Neuron (in vitro differentiated cells): ENCODE data around the gene NHS.
"Not testable (repeated sequence)": the region's sequence is repeated elsewhere in the genome, so short reads cannot be mapped to it uniquely, and the experiment has no call there.

Source experiments
- H2AFZ ChIP-seq: one replicate; pipeline ENCODE4 v1.6.1; 2013; ENCODE audit warnings: low read depth, mild to moderate bottlenecking, inconsistent platforms, low read length, moderate library complexity
- H3K27me3 ChIP-seq: one replicate; pipeline ENCODE4 v1.6.1; 2013; ENCODE audit warnings: low read length; ENCODE audit not compliant: insufficient read depth
- H3K36me3 ChIP-seq: one replicate; pipeline ENCODE4 v1.6.1; 2013; ENCODE audit warnings: low read length; ENCODE audit not compliant: insufficient read depth
- H3K4me1 ChIP-seq: one replicate; pipeline ENCODE4 v1.6.1; 2013; ENCODE audit warnings: low read length; ENCODE audit not compliant: insufficient read depth
- H3K4me3 ChIP-seq: 2 replicates; pipeline ENCODE4 v1.5.1; 2013; ENCODE audit warnings: mild to moderate bottlenecking, low read length, moderate library complexity
- H3K9me3 ChIP-seq: one replicate; pipeline ENCODE4 v1.6.1; 2013; ENCODE audit warnings: low read length

Gene NHS

DNA sequence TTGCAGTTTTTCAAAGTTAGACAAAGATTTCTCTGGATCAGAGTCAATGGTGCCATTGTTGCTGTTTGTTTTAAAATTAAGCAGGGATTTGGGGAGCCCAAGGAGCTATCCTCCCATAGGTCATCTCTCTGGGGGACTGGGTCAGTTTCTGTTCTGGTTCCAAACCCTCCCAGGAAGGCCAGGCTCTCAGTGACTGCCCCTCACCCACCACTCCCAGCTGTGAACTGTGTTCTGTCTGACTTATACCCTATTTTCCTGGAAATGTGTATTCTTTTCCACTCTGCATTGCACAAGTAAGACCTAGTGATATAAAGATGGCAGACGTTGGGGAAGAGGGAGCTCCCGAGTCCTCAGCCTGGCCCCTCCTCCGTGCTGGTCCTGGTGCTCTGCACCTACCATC lies 65.8 kb downstream of the NHS start:
- no peak overlapping the region for H3K4me3 ChIP-seq
- no peaks in the 10 kb centered on the region for H3K9me3 ChIP-seq
- H3K36me3 ChIP-seq, result no peaks in the 10 kb centered on the region
- H3K4me1 ChIP-seq, result peaks cover 4% of the 10 kb centered on the region
- no peak overlapping the region for H2AFZ ChIP-seq
- no peaks in the 10 kb centered on the region for H3K27me3 ChIP-seq

DNA sequence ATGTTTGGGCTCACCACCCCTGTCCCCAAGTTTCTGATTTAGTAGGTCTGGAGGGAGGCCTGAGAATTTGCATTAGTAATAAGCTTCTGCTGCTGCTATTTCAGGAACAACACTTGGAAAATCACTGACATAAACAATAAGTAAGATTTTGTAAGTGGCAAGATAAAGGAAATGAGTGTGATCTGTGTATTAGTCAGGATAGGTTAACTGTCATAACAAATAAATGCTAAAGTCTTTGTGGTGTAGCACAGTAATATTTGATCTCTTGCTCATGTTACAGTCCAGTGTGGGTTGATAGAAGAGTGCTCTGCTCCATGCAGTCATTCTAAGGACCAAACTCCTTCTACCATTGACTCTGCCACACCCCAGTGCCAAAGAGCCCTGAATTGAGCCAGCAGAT lies 67.0 kb downstream of the NHS start:
- Histone ChIP-seq H3K4me1 (no peaks in the 10 kb centered on the region), H3K27me3 (no peaks in the 10 kb centered on the region), H3K4me3 (no peak overlapping the region), H3K36me3 (no peaks in the 10 kb centered on the region), H3K9me3 (no peaks in the 10 kb centered on the region), H2AFZ (no peak overlapping the region)

DNA sequence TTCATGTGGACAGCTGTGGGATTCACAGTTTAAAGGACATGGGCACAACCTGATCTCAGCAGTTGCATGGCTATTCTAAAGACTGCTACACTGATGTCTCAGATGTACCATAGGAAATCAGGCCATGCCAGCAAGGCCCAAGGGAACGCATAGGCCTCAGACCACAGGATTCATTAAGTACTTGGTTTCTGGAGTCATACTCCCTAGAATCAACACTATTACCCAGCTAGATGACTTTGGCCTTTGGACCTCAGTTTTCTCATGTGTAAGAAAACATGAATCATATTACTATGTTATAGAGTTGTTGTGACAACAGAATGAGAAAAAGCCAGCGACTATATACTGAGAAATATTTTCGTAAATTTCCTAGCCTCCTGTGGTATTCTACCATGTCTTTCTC lies 67.9 kb downstream of the NHS start:
- H3K9me3 ChIP-seq, result no peaks in the 10 kb centered on the region
- no peaks in the 10 kb centered on the region for H3K27me3 ChIP-seq
- no peaks in the 10 kb centered on the region for H3K4me1 ChIP-seq
- H3K36me3 ChIP-seq, result no peaks in the 10 kb centered on the region
- no peak overlapping the region for H2AFZ ChIP-seq
- H3K4me3 ChIP-seq, result no peak overlapping the region

DNA sequence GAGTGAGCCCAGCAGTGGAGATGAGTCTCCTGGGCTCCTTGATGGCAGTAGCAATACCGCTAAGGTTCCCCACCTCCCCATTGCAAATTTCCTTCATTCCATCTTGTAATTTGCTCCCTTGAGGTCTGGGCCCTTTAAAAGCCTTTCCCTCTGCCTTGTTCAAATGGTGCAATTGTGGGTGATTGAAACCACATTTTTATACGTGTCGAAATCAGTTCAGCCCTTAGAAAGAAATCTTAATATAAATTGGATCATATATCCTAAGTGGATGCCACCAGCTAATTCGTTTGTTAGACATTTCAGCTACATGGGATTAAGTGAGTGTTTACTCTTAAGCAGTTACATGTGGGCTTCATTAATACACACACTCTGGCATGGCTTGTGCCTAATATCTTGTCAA lies 68.6 kb downstream of the NHS start:
- Histone ChIP-seq H3K4me1 (no peaks in the 10 kb centered on the region), H3K27me3 (no peaks in the 10 kb centered on the region), H3K9me3 (no peaks in the 10 kb centered on the region), H3K36me3 (no peaks in the 10 kb centered on the region), H3K4me3 (no peak overlapping the region), H2AFZ (no peak overlapping the region)

DNA sequence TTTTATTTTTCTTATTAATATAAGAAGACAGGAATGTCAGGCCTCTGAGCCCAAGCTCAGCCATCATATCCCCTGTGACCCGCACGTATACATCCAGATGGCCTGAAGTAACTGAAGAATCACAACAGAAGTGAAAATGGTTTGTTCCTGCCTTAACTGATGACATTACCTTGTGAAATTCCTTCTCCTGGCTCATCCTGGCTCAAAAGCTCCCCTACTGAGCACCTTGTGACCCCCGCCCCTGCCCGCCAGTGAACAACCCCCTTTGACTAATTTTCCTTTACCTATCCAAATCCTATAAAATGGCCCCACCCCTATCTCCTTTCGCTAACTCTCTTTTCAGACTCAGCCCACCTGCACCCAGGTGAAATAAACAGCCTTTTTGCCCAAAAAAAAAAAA lies 71.3 kb downstream of the NHS start:
- not testable (repeated sequence) for H3K9me3 ChIP-seq, H3K4me1 ChIP-seq, H3K4me3 ChIP-seq, H2AFZ ChIP-seq, H3K36me3 ChIP-seq, H3K27me3 ChIP-seq

DNA sequence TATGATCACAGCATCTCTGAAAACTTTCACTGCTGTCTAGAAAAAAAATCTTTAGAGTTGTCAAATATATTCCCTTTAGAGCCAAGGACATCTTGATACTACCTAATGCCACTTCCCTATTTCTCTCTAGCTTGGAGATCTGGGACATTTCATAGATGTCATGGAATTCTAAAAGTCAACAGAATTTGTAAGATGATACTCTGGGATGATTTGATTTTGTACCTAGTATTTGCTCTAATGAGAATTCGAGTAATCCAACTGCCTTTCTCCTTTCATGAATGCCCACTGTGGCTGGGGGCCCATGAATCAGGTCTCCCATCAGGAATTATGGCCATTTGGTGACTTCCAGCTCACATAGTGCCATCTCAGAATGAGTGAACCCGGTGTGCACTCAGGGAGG lies 73.2 kb downstream of the NHS start:
- Histone ChIP-seq H3K36me3 (no peaks in the 10 kb centered on the region), H3K4me1 (no peaks in the 10 kb centered on the region), H3K27me3 (no peaks in the 10 kb centered on the region), H2AFZ (no peak overlapping the region), H3K4me3 (no peak overlapping the region), H3K9me3 (no peaks in the 10 kb centered on the region)

DNA sequence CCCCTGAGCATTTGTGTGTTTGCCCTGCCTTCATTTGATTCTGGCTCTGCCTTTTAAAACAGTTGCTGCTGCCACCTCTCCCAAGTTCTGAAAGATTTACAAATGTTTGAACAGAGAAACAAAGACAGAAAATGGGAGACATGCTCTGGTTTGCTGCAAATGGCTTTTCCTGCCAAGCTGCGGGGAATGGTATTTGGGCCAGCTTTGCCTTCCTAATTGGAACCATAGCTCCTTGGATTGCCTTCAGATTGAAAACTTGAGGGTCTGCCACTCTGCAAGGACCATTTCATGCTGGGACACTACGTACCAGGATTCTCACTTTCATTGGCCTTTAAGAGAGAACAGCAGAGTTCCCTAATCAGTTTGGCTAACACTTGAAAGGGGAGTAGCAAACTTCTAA lies 74.9 kb downstream of the NHS start:
- Histone ChIP-seq H3K9me3 (no peaks in the 10 kb centered on the region), H3K4me1 (no peaks in the 10 kb centered on the region), H3K27me3 (no peaks in the 10 kb centered on the region), H2AFZ (no peak overlapping the region), H3K4me3 (no peak overlapping the region), H3K36me3 (no peaks in the 10 kb centered on the region)

DNA sequence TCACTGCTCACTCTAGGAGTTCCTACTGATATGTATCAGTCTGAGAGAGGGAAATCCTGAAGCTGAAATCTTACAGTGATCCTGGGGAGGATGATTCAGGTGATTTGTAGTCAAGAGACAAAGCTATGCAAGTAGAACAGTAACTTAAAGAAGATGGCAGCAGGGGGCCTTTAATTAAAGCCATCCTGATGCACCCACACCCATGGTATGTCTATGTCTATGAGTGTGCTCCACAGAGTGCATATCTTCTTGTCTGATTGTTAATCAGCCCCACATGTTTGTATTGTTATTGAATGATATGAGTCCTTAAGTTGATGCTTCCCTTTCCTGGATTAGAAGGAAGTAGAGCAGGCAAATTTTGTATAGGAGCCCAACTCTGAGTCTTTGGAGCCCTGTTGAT lies 78.8 kb downstream of the NHS start:
- Histone ChIP-seq H3K36me3 (no peaks in the 10 kb centered on the region), H3K9me3 (no peaks in the 10 kb centered on the region), H3K4me1 (no peaks in the 10 kb centered on the region), H3K4me3 (no peak overlapping the region), H3K27me3 (no peaks in the 10 kb centered on the region), H2AFZ (no peak overlapping the region)

DNA sequence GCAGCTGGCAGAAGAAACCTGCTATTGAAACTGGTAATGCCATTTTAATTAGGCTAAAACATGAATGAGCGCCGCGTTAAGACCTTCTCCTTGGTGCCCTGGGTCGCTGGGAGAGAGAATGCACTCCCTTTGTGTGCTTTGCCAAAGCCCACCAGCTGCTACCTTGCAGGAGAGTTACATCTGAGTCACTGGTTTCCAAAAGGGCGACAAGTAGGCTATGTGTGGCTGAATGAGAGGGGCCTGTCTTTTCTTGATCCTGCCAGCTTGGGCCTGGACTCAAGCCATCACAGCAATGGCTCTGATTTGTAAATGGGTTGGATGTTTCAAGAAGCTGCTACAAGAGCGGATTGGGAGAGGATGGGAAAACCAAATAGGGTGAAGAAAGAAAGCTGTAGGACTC lies 81.5 kb downstream of the NHS start:
- H3K9me3 ChIP-seq, result no peaks in the 10 kb centered on the region
- no peaks in the 10 kb centered on the region for H3K27me3 ChIP-seq
- no peaks in the 10 kb centered on the region for H3K36me3 ChIP-seq
- H3K4me3 ChIP-seq, result no peak overlapping the region
- H2AFZ ChIP-seq, result no peak overlapping the region
- no peaks in the 10 kb centered on the region for H3K4me1 ChIP-seq

DNA sequence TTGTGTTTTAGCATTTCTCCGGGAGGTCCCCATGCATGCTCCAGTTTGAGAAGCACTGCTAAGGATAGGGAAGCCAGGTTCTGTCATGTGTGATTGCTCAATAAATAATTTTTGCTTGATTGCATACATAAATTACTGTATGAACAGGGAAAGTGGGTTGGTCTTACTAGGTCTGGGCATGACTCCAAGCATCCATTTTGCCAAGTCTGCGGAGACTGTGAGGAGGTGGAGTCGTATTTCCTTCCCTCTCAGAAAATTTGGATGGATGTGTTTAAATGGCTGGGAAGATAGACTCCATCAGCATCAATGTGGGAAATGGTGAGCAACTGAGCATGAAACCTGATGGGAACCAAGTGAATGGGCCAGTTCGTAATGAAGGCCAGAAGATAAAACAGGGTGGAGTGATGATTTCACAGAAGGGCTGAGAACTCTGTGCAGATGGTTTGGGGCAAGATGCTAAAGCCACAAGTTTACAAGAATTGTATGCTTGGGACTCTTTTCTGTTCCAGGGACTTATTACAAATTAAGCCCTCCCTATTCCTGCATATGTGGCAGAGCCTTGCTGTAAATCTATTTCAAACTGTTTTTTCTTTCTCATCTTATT lies 84.1 kb downstream of the NHS start:
- Histone ChIP-seq H3K36me3 (no peaks in the 10 kb centered on the region), H2AFZ (no peak overlapping the region), H3K27me3 (no peaks in the 10 kb centered on the region), H3K4me3 (no peak overlapping the region), H3K4me1 (no peaks in the 10 kb centered on the region), H3K9me3 (no peaks in the 10 kb centered on the region)

DNA sequence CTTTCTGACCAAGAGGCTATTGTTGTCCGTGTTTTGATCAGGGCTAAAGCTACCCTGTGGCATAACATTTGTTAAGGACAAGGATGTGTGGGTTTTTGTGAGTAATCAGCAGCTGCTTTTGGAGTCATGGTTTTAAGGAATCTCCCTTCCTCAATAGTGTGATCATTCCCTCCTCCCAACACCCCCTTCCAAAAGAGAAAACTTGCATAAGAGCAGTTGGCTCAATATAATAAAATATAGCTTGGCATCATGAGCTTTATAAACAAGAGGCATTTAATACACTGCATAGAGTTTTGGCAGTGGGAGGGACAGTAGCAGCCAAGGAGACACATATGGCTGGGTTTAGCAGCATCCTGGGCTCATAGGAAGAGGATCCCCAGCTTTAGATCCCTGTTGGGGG lies 84.7 kb downstream of the NHS start:
- H3K4me3 ChIP-seq, result no peak overlapping the region
- no peaks in the 10 kb centered on the region for H3K4me1 ChIP-seq
- H3K36me3 ChIP-seq, result no peaks in the 10 kb centered on the region
- no peak overlapping the region for H2AFZ ChIP-seq
- no peaks in the 10 kb centered on the region for H3K27me3 ChIP-seq
- no peaks in the 10 kb centered on the region for H3K9me3 ChIP-seq

DNA sequence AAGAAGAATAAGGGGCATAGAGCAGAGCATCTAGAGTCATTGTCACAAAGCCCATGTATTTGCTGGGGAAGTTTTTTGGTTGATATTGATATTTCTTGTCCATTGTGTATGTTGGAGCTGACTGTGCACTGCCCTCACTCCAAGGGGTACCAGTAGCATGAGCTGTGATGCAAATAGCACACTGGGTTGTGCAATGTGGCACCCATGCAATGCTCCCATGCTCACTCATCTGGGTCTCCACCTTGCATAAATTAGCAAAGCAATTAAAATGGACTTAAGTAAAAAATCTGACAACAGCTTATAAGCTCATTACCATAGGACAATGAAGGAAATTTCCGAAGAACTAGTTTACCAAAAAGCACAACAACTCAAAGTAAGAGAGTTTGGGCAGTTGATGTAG lies 87.9 kb downstream of the NHS start:
- Histone ChIP-seq H3K9me3 (no peaks in the 10 kb centered on the region), H3K4me1 (no peaks in the 10 kb centered on the region), H3K27me3 (no peaks in the 10 kb centered on the region), H2AFZ (no peak overlapping the region), H3K4me3 (no peak overlapping the region), H3K36me3 (no peaks in the 10 kb centered on the region)

DNA sequence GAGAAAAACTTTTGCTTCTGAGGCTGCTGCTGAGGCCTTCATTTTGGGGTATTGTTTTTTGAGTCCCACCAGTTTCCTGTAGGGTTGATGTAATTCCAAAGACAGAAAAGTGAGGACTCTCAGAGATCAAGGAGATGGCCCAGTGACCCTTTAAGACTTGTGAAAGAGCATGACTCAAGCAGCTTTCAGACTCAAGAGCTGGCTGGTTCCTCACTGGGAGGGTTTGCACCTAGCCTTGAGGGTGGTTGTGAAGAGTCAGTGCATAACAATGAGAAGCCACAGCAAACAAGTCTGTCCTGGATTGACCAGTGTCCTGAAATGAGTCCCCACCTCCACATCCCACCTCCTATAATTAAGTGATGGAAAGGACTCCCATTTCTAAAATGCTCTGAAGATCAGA lies 89.2 kb downstream of the NHS start:
- no peaks in the 10 kb centered on the region for H3K4me1 ChIP-seq
- H2AFZ ChIP-seq, result no peak overlapping the region
- no peak overlapping the region for H3K4me3 ChIP-seq
- H3K9me3 ChIP-seq, result no peaks in the 10 kb centered on the region
- H3K36me3 ChIP-seq, result no peaks in the 10 kb centered on the region
- no peaks in the 10 kb centered on the region for H3K27me3 ChIP-seq

DNA sequence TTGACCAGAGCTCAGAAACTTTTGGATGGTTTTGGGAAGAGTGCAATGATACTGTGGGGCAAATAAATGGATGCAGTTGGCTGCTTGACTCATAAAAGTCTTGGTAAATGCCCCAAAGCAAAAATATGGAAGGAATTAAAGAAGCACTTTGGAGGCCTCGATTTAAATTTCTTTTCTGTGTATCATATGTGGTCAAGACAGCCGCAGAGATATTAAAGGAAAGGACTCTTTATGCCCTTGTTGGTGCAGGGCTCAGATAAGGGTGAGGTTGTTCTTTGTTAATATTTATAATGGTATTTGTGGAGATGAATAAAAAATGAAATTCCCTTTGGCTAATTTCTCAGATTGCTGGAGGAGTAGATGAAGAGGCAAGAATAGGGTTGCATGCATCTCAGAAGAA lies 90.2 kb downstream of the NHS start:
- Histone ChIP-seq H3K36me3 (no peaks in the 10 kb centered on the region), H3K4me1 (no peaks in the 10 kb centered on the region), H2AFZ (no peak overlapping the region), H3K9me3 (no peaks in the 10 kb centered on the region), H3K4me3 (no peak overlapping the region), H3K27me3 (no peaks in the 10 kb centered on the region)
